Neural progenitor cell (in vitro differentiated cells): ENCODE measurements around the gene COL4A3. TPM values are rescaled to one million over a fixed set of nuclear protein-coding genes. Genes with fewer than 3 reads are reported as not detected.

Source experiments
- DNase-seq: peaks from one replicate; pipeline ENCODE4 v3.0.0-alpha.2; 2016; ENCODE audit warnings: low spot score
- H2AFZ ChIP-seq: fragments of 200-600 bp; sonication (generic); replicated peaks from 2 replicates; pipeline ENCODE4 v1.6.1; 2016; ENCODE audit warnings: antibody characterized with exemption
- H3F3A ChIP-seq: fragments of 200-600 bp; sonication (generic); 2 replicates; pipeline ENCODE4 v1.6.1; 2016; ENCODE audit warnings: antibody characterized with exemption, low read depth
- H3K27ac ChIP-seq: fragments of 200-600 bp; sonication (generic); 2 replicates; pipeline ENCODE4 v1.5.1; 2016; ENCODE audit warnings: mild to moderate bottlenecking
- H3K27me3 ChIP-seq: fragments of 200-600 bp; sonication (generic); 2 replicates; pipeline ENCODE4 v1.6.1; 2016; ENCODE audit warnings: mild to moderate bottlenecking, moderate library complexity
- H3K36me3 ChIP-seq: fragments of 200-600 bp; sonication (generic); 2 replicates; pipeline ENCODE4 v1.5.1; 2016
- H3K4me1 ChIP-seq: fragments of 200-600 bp; sonication (generic); 2 replicates; pipeline ENCODE4 v1.6.1; 2016; ENCODE audit warnings: mixed run types
- H3K4me2 ChIP-seq: fragments of 200-600 bp; sonication (generic); 2 replicates; pipeline ENCODE4 v1.6.1; 2016
- H3K4me3 ChIP-seq: fragments of 200-600 bp; sonication (generic); 2 replicates; pipeline ENCODE4 v1.5.1; 2016
- H3K79me2 ChIP-seq: fragments of 200-600 bp; sonication (generic); 2 replicates; pipeline ENCODE4 v1.6.1; 2016; ENCODE audit warnings: low read depth
- H3K9ac ChIP-seq: fragments of 200-600 bp; sonication (generic); 2 replicates; pipeline ENCODE4 v1.6.1; 2016
- H3K9me3 ChIP-seq: fragments of 200-600 bp; sonication (generic); 2 replicates; pipeline ENCODE4 v1.5.1; 2016; ENCODE audit warnings: low read depth
- H4K20me1 ChIP-seq: fragments of 200-600 bp; sonication (generic); 2 replicates; pipeline ENCODE4 v1.6.1; 2016; ENCODE audit warnings: low read depth
- H3K27ac Mint-ChIP-seq: 3 replicates; pipeline ENCODE4 v1.8.0; 2021; ENCODE audit warnings: mixed read lengths
- H3K27me3 Mint-ChIP-seq: 2 replicates; pipeline ENCODE4 v1.8.0; 2022; ENCODE audit warnings: low read depth, mild to moderate bottlenecking, inconsistent platforms, moderate library complexity, mixed read lengths; ENCODE audit not compliant: insufficient read depth
- H3K36me3 Mint-ChIP-seq: 3 replicates; pipeline ENCODE4 v1.8.0; 2021; ENCODE audit warnings: mixed read lengths
- H3K4me1 Mint-ChIP-seq: 3 replicates; pipeline ENCODE4 v1.8.0; 2021; ENCODE audit warnings: mixed read lengths
- H3K4me3 Mint-ChIP-seq: 3 replicates; pipeline ENCODE4 v1.8.0; 2021; ENCODE audit warnings: mild to moderate bottlenecking, moderate library complexity, mixed read lengths
- H3K9me3 Mint-ChIP-seq: 3 replicates; pipeline ENCODE4 v1.8.0; 2020; ENCODE audit warnings: mixed read lengths
- EZH2 ChIP-seq: fragments of 200-600 bp; sonication (generic); IDR thresholded peaks from 2 replicates; pipeline ENCODE4 v1.6.1; 2017; ENCODE audit warnings: antibody characterized with exemption, mild to moderate bottlenecking, moderate library complexity
- EZH2phosphoT487 ChIP-seq: fragments of 200-600 bp; sonication (generic); IDR thresholded peaks from 2 replicates; pipeline ENCODE4 v1.6.1; 2017; ENCODE audit warnings: antibody characterized with exemption
- total RNA-seq: library from RNA; depleted of rRNA; stranded (reverse); fragments of >200 nt; gene quantifications from 2 replicates; pipeline ENCODE4 v1.2.3, GENCODE V29; 2015; ENCODE audit warnings: low replicate concordance
- TF ChIP-seq, protein P1 (sequence below): fragments of 200-600 bp; sonication (generic); IDR thresholded peaks from 2 replicates; pipeline ENCODE4 v1.5.1; 2017; ENCODE audit warnings: antibody characterized with exemption, mild to moderate bottlenecking

The COL4A3 gene
- total RNA-seq, 1 donor from 2014 or later: not detected

DNA sequence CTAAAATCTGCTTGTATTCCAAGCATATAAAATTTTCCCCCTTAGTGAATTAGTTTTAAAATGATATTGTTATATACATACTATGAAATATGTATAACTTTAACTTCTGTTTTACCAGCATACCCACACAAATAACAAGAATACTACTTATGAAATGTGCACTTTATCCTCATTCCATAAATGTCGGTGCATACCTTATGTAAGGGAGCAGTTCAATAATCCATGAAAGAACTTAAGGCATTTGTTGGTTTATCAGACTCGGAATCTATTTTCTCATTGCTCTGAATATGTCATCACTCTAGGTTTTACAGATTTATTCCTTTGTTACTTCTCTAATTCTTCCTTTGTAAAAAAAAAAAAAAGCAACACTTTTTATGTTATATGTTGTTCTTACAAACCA lies 148.2 kb downstream of the COL4A3 start:
- Histone ChIP-seq H3K4me1 (no peaks in the 10 kb centered on the region), H2AFZ (no peak overlapping the region), H3K27ac (no peak overlapping the region), H3K36me3 (no peaks in the 10 kb centered on the region), H3K9me3 (no peaks in the 10 kb centered on the region), H3K4me3 (no peak overlapping the region), H3K9ac (no peak overlapping the region), H3K79me2 (no peaks in the 10 kb centered on the region), H3F3A (no peaks in the 10 kb centered on the region), H3K27me3 (no peaks in the 10 kb centered on the region), H4K20me1 (no peaks in the 10 kb centered on the region), H3K4me2 (no peak overlapping the region)
- Mint-ChIP-seq H3K9me3 (peaks cover 1% of the 10 kb centered on the region), H3K4me1 (no peaks in the 10 kb centered on the region), H3K27ac (no peak overlapping the region), H3K4me3 (no peak overlapping the region), H3K36me3 (no peaks in the 10 kb centered on the region), H3K27me3 (peaks cover 5% of the 10 kb centered on the region)
- no peak for DNase-seq
- TF ChIP-seq EZH2: no peak
- TF ChIP-seq EZH2phosphoT487: no peak
- TF ChIP-seq, protein P1, sequence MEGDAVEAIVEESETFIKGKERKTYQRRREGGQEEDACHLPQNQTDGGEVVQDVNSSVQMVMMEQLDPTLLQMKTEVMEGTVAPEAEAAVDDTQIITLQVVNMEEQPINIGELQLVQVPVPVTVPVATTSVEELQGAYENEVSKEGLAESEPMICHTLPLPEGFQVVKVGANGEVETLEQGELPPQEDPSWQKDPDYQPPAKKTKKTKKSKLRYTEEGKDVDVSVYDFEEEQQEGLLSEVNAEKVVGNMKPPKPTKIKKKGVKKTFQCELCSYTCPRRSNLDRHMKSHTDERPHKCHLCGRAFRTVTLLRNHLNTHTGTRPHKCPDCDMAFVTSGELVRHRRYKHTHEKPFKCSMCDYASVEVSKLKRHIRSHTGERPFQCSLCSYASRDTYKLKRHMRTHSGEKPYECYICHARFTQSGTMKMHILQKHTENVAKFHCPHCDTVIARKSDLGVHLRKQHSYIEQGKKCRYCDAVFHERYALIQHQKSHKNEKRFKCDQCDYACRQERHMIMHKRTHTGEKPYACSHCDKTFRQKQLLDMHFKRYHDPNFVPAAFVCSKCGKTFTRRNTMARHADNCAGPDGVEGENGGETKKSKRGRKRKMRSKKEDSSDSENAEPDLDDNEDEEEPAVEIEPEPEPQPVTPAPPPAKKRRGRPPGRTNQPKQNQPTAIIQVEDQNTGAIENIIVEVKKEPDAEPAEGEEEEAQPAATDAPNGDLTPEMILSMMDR: no peak

DNA sequence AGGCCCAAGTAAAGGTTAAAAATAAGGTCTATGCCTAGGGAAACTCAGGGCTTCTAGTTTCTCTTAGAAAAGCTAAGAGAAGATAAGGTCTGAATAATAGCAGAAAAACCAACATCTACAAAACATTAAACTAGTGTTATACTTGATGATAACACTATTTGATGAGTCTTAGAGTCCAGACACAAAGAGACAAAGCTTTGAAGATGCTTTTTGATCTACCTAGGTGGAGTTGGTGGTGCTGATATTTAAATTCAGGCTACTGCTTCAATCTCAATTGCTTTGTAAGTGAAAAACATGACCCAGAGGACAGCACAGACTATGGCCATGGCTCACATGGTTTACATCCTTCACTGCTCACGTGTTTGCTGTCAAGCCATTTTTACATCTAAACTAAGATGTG lies 148.9 kb downstream of the COL4A3 start:
- no peak overlapping the region for H3K4me3 ChIP-seq
- Mint-ChIP-seq H3K4me1 (no peaks in the 10 kb centered on the region), H3K4me3 (no peak overlapping the region), H3K36me3 (no peaks in the 10 kb centered on the region), H3K27me3 (no peaks in the 10 kb centered on the region), H3K9me3 (peaks cover 4% of the 10 kb centered on the region), H3K27ac (no peak overlapping the region)
- H4K20me1 ChIP-seq: no peaks in the 10 kb centered on the region
- no peak for DNase-seq
- no peaks in the 10 kb centered on the region for H3F3A ChIP-seq
- no peak overlapping the region for H3K27ac ChIP-seq
- H3K4me2 ChIP-seq: no peak overlapping the region
- no peaks in the 10 kb centered on the region for H3K79me2 ChIP-seq
- no peaks in the 10 kb centered on the region for H3K27me3 ChIP-seq
- H3K9me3 ChIP-seq: no peaks in the 10 kb centered on the region
- H3K36me3 ChIP-seq: no peaks in the 10 kb centered on the region
- H2AFZ ChIP-seq: no peak overlapping the region
- no peaks in the 10 kb centered on the region for H3K4me1 ChIP-seq
- TF ChIP-seq, protein P1: no peak
- no peak for TF ChIP-seq EZH2
- no peak for TF ChIP-seq EZH2phosphoT487
- H3K9ac ChIP-seq: no peak overlapping the region

DNA sequence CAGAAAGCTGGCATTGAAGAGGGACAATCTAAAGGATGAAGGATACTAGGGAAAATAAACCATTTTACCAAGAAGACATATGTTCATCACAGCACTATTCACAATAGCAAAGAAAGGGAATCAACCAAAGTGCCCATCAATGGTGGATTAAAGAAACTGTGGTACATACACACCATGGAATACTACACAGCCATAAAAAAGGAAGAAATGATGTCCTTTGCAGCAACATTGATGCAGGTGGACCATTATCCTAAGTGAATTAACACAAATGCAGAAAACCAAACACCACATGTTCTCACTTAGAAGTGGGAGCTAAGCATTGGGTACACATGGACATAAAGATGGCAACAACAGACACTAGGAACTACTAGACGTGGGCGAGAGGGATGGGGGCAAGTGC lies 153.4 kb downstream of the COL4A3 start:
- H3K36me3 ChIP-seq: no peaks in the 10 kb centered on the region
- TF ChIP-seq, protein P1: no peak
- no peak for TF ChIP-seq EZH2
- TF ChIP-seq EZH2phosphoT487: no peak
- no peaks in the 10 kb centered on the region for H3K79me2 ChIP-seq
- no peaks in the 10 kb centered on the region for H3K4me1 Mint-ChIP-seq
- no peak overlapping the region for H3K9ac ChIP-seq
- H3K4me2 ChIP-seq: no peak overlapping the region
- H2AFZ ChIP-seq: no peak overlapping the region
- H3K27ac ChIP-seq: no peak overlapping the region
- no peak for DNase-seq
- no peaks in the 10 kb centered on the region for H3K27me3 ChIP-seq
- no peaks in the 10 kb centered on the region for H3F3A ChIP-seq
- H3K27me3 Mint-ChIP-seq: no peaks in the 10 kb centered on the region
- H3K36me3 Mint-ChIP-seq: no peaks in the 10 kb centered on the region
- H4K20me1 ChIP-seq: no peaks in the 10 kb centered on the region
- H3K4me3 ChIP-seq: no peak overlapping the region
- H3K27ac Mint-ChIP-seq: no peak overlapping the region
- H3K9me3 Mint-ChIP-seq: peaks cover 10% of the 10 kb centered on the region
- no peak overlapping the region for H3K4me3 Mint-ChIP-seq
- H3K4me1 ChIP-seq: no peaks in the 10 kb centered on the region
- peaks cover 5% of the 10 kb centered on the region for H3K9me3 ChIP-seq
